IMR-90 (cell line): ENCODE results near the gene NHSL1. TPM values are rescaled to one million over a fixed set of nuclear protein-coding genes. Genes with fewer than 3 reads are reported as not detected.

Experiments
- ATAC-seq: fragments of 200-7000 bp; cut with Tn5 transposase; 2 replicates; pipeline ENCODE4 v1.9.1; 2020; ENCODE audit warnings: low read depth, mild to moderate bottlenecking, moderate library complexity
- BruUV-seq: library from RNA; stranded (reverse); fragments of 400-500 nt; replicated peaks from 2 replicates; lab custom pipeline; 2021; lab: Mats Ljungman, UMichigan
- CTCF ChIA-PET: fragments of 300-600 bp; formaldehyde crosslinking; extraction: SDS; loops from one replicate; lab custom pipeline; 2021; ENCODE audit warnings: antibody characterized with exemption; lab: Yijun Ruan, JAX
- POLR2A ChIA-PET: fragments of 300-600 bp; sonication (Branson Sonifier 250); formaldehyde crosslinking; loops from one replicate; lab custom pipeline; 2022; ENCODE audit warnings: antibody characterized with exemption; ENCODE audit not compliant: unreplicated experiment; lab: Charles Lee
- DNase-seq: peaks from one replicate; pipeline ENCODE4 v3.0.0; 2013
- H2AFZ ChIP-seq: replicated peaks from 2 replicates; pipeline ENCODE3; 2013; ENCODE audit warnings: low read length, mild to moderate bottlenecking; ENCODE audit not compliant: poor library complexity
- H2AK5ac ChIP-seq: 2 replicates; pipeline ENCODE4 v1.6.1; 2013; ENCODE audit warnings: low read depth, low read length, inconsistent platforms
- H2AK9ac ChIP-seq: replicated peaks from 2 replicates; pipeline ENCODE3; 2013; ENCODE audit warnings: mild to moderate bottlenecking, low read depth, low read length, moderate library complexity; ENCODE audit not compliant: poor library complexity
- H2BK120ac ChIP-seq: 2 replicates; pipeline ENCODE4 v1.6.1; 2013; ENCODE audit warnings: low read depth, low read length, inconsistent platforms
- H2BK15ac ChIP-seq: 3 replicates; pipeline ENCODE4 v1.6.1; 2013; ENCODE audit warnings: low read depth, low read length, inconsistent platforms
- H2BK20ac ChIP-seq: 2 replicates; pipeline ENCODE4 v1.6.1; 2013; ENCODE audit warnings: low read depth, mild to moderate bottlenecking, inconsistent platforms, low read length, moderate library complexity
- H2BK5ac ChIP-seq: 2 replicates; pipeline ENCODE4 v1.6.1; 2013; ENCODE audit warnings: mild to moderate bottlenecking, low read depth, low read length, inconsistent platforms; ENCODE audit not compliant: poor library complexity, severe bottlenecking
- H3K14ac ChIP-seq: replicated peaks from 2 replicates; pipeline ENCODE4 v1.6.1; 2013; ENCODE audit warnings: low read depth, low read length, inconsistent platforms
- H3K18ac ChIP-seq: 2 replicates; pipeline ENCODE4 v1.6.1; 2013; ENCODE audit warnings: low read depth, low read length, control low read depth
- H3K23ac ChIP-seq: 2 replicates; pipeline ENCODE4 v1.6.1; 2013; ENCODE audit warnings: low read depth, low read length, inconsistent platforms
- H3K27ac ChIP-seq: 2 replicates; pipeline ENCODE4 v1.5.1; 2013; ENCODE audit warnings: mild to moderate bottlenecking, control low read depth, low read length; ENCODE audit not compliant: insufficient read depth
- H3K27me3 ChIP-seq: 2 replicates; pipeline ENCODE4 v1.6.1; 2013; ENCODE audit warnings: low read length; ENCODE audit not compliant: control insufficient read depth, insufficient read depth
- H3K36me3 ChIP-seq: 2 replicates; pipeline ENCODE4 v1.6.1; 2013; ENCODE audit warnings: low read length, mixed read lengths; ENCODE audit not compliant: control insufficient read depth, insufficient read depth
- H3K4ac ChIP-seq: 2 replicates; pipeline ENCODE4 v1.6.1; 2013; ENCODE audit warnings: low read depth, low read length, inconsistent platforms
- H3K4me1 ChIP-seq: 2 replicates; pipeline ENCODE4 v1.6.1; 2013; ENCODE audit warnings: low read length, mixed read lengths; ENCODE audit not compliant: control insufficient read depth, insufficient read depth
- H3K4me2 ChIP-seq: 2 replicates; pipeline ENCODE4 v1.6.1; 2013; ENCODE audit warnings: low read depth, mild to moderate bottlenecking, control low read depth, low read length, moderate library complexity
- H3K4me3 ChIP-seq: 2 replicates; pipeline ENCODE4 v1.5.1; 2013; ENCODE audit warnings: low read depth, mild to moderate bottlenecking, control low read depth, low read length, moderate library complexity; ENCODE audit not compliant: insufficient read depth
- H3K56ac ChIP-seq: 2 replicates; pipeline ENCODE4 v1.6.1; 2013; ENCODE audit warnings: low read length, inconsistent platforms; ENCODE audit not compliant: insufficient read depth; ENCODE audit errors: extremely low read depth
- H3K79me1 ChIP-seq, 2 experiments: 2 replicates each; pipeline ENCODE4 v1.6.1; 2013; ENCODE audit warnings: low read length in 2 of 2, inconsistent platforms in 1 of 2, low read depth in 1 of 2
- H3K9ac ChIP-seq: 2 replicates; pipeline ENCODE4 v1.6.1; 2013; ENCODE audit warnings: low read depth, low read length, control low read depth
- H3K9me1 ChIP-seq: 2 replicates; pipeline ENCODE4 v1.6.1; 2013; ENCODE audit warnings: low read length, inconsistent platforms; ENCODE audit not compliant: insufficient read depth
- H3K9me3 ChIP-seq: 2 replicates; pipeline ENCODE4 v1.6.1; 2013; ENCODE audit warnings: low read length; ENCODE audit not compliant: control insufficient read depth, insufficient read depth
- H4K20me1 ChIP-seq: 2 replicates; pipeline ENCODE4 v1.6.1; 2013; ENCODE audit warnings: low read length, inconsistent platforms; ENCODE audit not compliant: insufficient read depth
- H4K5ac ChIP-seq: 2 replicates; pipeline ENCODE4 v1.6.1; 2013; ENCODE audit warnings: mild to moderate bottlenecking, low read depth, low read length, control low read depth
- H4K8ac ChIP-seq, 2 experiments: 2 replicates each; pipeline ENCODE4 v1.6.1; 2013; ENCODE audit warnings: low read depth in 2 of 2, low read length in 2 of 2, control low read depth in 1 of 2, inconsistent platforms in 1 of 2
- H4K91ac ChIP-seq: 2 replicates; pipeline ENCODE4 v1.6.1; 2013; ENCODE audit warnings: low read depth, low read length, inconsistent platforms; ENCODE audit not compliant: insufficient read depth
- BHLHE40 ChIP-seq: fragments of 150-350 bp; IDR thresholded peaks from 2 replicates; pipeline ENCODE4 v1.6.1; 2016; ENCODE audit warnings: mild to moderate bottlenecking, low read depth, low read length
- CHD1 ChIP-seq: IDR thresholded peaks from 2 replicates; pipeline ENCODE4 v1.6.1; 2012; ENCODE audit warnings: low read depth, low read length, improper control_type of control experiment
- CTCF ChIP-seq: conservative IDR thresholded peaks from 2 replicates; pipeline ENCODE4 v1.5.1; 2012; ENCODE audit warnings: mild to moderate bottlenecking, low read depth, low read length, improper control_type of control experiment
- ELK1 ChIP-seq: fragments of 150-350 bp; IDR thresholded peaks from 2 replicates; pipeline ENCODE4 v1.6.1; 2016; ENCODE audit warnings: low read depth, mild to moderate bottlenecking, low read length, moderate library complexity, borderline replicate concordance
- FOS ChIP-seq: fragments of 150-350 bp; IDR thresholded peaks from 2 replicates; pipeline ENCODE4 v1.6.1; 2016; ENCODE audit warnings: low read depth, low read length
- MXI1 ChIP-seq: IDR thresholded peaks from 2 replicates; pipeline ENCODE4 v1.6.1; 2012; ENCODE audit warnings: low read depth, mild to moderate bottlenecking, low read length, moderate library complexity, borderline replicate concordance
- NFE2L2 ChIP-seq: fragments of 150-350 bp; IDR thresholded peaks from 2 replicates; pipeline ENCODE4 v1.6.1; 2016; ENCODE audit warnings: low read depth, mild to moderate bottlenecking, low read length
- POLR2A ChIP-seq: IDR thresholded peaks from 2 replicates; pipeline ENCODE4 v1.6.1; 2012; ENCODE audit warnings: mild to moderate bottlenecking, low read depth, low read length
- RAD21 ChIP-seq: IDR thresholded peaks from 2 replicates; pipeline ENCODE4 v1.6.1; 2012; ENCODE audit warnings: low read length, improper control_type of control experiment
- RCOR1 ChIP-seq: IDR thresholded peaks from 2 replicates; pipeline ENCODE4 v1.6.1; 2012; ENCODE audit warnings: mild to moderate bottlenecking, low read length, improper control_type of control experiment; ENCODE audit not compliant: insufficient replicate concordance
- RFX5 ChIP-seq: IDR thresholded peaks from 2 replicates; pipeline ENCODE4 v1.8.0; 2012; ENCODE audit warnings: low read depth, mild to moderate bottlenecking, low read length, moderate library complexity
- SMC3 ChIP-seq: fragments of 150-350 bp; IDR thresholded peaks from 2 replicates; pipeline ENCODE4 v1.6.1; 2016; ENCODE audit warnings: low read depth, mild to moderate bottlenecking, antibody characterized with exemption, low read length, moderate library complexity
- USF2 ChIP-seq: fragments of 150-350 bp; IDR thresholded peaks from 2 replicates; pipeline ENCODE4 v1.6.1; 2017; ENCODE audit warnings: mild to moderate bottlenecking, antibody characterized with exemption, low read length, low read depth
- WGBS, 2 experiments: methylation state at CpG; one replicate each; pipeline versions ENCODE4 v1.1.5 to v1.1.7; 2013; ENCODE audit warnings: missing lambda C conversion rate in 2 of 2; ENCODE audit not compliant: insufficient read length in 1 of 2; ENCODE audit errors: extremely low coverage in 2 of 2; 5-methylcytosine and 5-hydroxymethylcytosine counted together
- dilution Hi-C: fragments of 300-500 bp; cut with HindIII; formaldehyde crosslinking; loops from one replicate; pipeline ENCODE4 v1.14.3; 2018; ENCODE audit warnings: low sequenced_read_pairs; ENCODE audit not compliant: unreplicated experiment
- in situ Hi-C: fragments of 300-500 bp; cut with MboI; formaldehyde crosslinking; loops from 3 replicates; pipeline ENCODE4 v1.14.3; 2019; ENCODE audit warnings: low sequenced_read_pairs, inconsistent platforms, mixed read lengths
- intact Hi-C: fragments of 100-400 bp; cut with micrococcal nuclease; formaldehyde crosslinking; loops from 2 replicates; pipeline ENCODE4 v1.10.0; 2022
- polyA plus RNA-seq, 3 experiments: library from polyadenylated mRNA; depleted of rRNA; stranded (reverse); fragments of >200 nt; gene quantifications; 2 replicates each; pipeline ENCODE4 v1.2.3, GENCODE V29; 2012; ENCODE audit warnings: low replicate concordance in 1 of 3
- total RNA-seq: library from RNA; depleted of rRNA; stranded (reverse); fragments of >200 nt; gene quantifications from 2 replicates; pipeline ENCODE4 v1.2.3, GENCODE V29; 2012

NHSL1 gene
- total and polyA plus RNA-seq, 2 of the 4 experiments (the other 2 are of a cell fraction), result 5.6 to 7.2 TPM

- Histone ChIP-seq H3K9me1 (peaks cover 4% of the 10 kb centered on the region; the same call in 1 of the 2 replicates), H3K14ac (no peak overlapping the region), H3K4me2 (no peak overlapping the region), H2AFZ (no peak overlapping the region), H4K5ac (no peak overlapping the region), H3K9ac (no peak overlapping the region), H3K18ac (no peak overlapping the region), H3K23ac (no peak overlapping the region), H4K8ac (no peak overlapping the region), H2BK5ac (no peak overlapping the region), H2BK120ac (no peak overlapping the region), H2BK15ac (no peak overlapping the region), H3K27me3 (no peaks in the 10 kb centered on the region), H2AK5ac (no peak overlapping the region), H3K27ac (no peak overlapping the region), H3K56ac (no peak overlapping the region), H3K9me3 (no peaks in the 10 kb centered on the region), H2BK20ac (no peak overlapping the region), H2AK9ac (no peak overlapping the region), H3K79me1 (peaks cover 10 to 20% of the 10 kb centered on the region in 2 experiments), H4K20me1 (no peaks in the 10 kb centered on the region), H4K91ac (no peak overlapping the region), H3K4me3 (no peak overlapping the region), H3K36me3 (no peaks in the 10 kb centered on the region), H3K4me1 (no peaks in the 10 kb centered on the region), H3K4ac (no peak overlapping the region)
- intact Hi-C loops, result no loop called here
- ChIA-PET POLR2A (no interaction called here), CTCF (interaction anchor here (1.3 to 1.9 kb wide), 6 partner anchors 10 to 90 kb away, joined by 3 to 12 read pairs (median 8); no protein-coding TSS in a partner anchor)
- in situ Hi-C loops, result loop anchor here (5.0 kb wide), 1 partner anchor 78 kb away; no protein-coding TSS in a partner anchor
- DNase-seq (no peak), ATAC-seq (no peak)
- no TSS peak for BruUV-seq
- no CpG with 5 or more reads among the region's 3 CpGs for WGBS, 2 experiments
- TF ChIP-seq MXI1 (no peak), BHLHE40 (no peak), SMC3 (no peak), ELK1 (no peak), USF2 (no peak), CTCF (no peak), RCOR1 (no peak), POLR2A (no peak), CHD1 (no peak), RFX5 (no peak), FOS (no peak), RAD21 (no peak), NFE2L2 (no peak)
- dilution Hi-C loops, result no loop called here
Observed at GRCh38 chr6:138510093-138510492, 10.8 kb upstream of the NHSL1 start.
